Spleen (tissue), 7 donors: Measurements from ENCODE around the gene FBXW5.

ENCODE experiments used
- POLR2A ChIP-seq, 3 donors: fragments of 450-650 bp; IDR thresholded peaks; one replicate each; pipeline ENCODE4 v1.5.1; 2017; ENCODE audit warnings: antibody characterized with exemption in 3 of 3, mild to moderate bottlenecking in 1 of 3
- POLR2AphosphoS5 ChIP-seq, 3 donors: sonication (generic); formaldehyde crosslinking; IDR thresholded peaks; one replicate each; pipeline ENCODE4 v1.5.1; 2017; ENCODE audit warnings: antibody characterized with exemption in 3 of 3
- TF ChIP-seq, protein P1 (sequence below), 11 experiments: fragments of 200-600 bp in 7 of 11; fragments of 450-650 bp in 4 of 11; sonication (generic) in 4 of 11; IDR thresholded peaks in 8 of 11; conservative IDR thresholded peaks in 3 of 11; 1 replicate in 7 of 11; 2 replicates in 4 of 11; pipeline versions ENCODE4 v1.4.0 to v1.8.0; 2016 to 2021; ENCODE audit warnings: antibody characterized with exemption in 11 of 11, inconsistent platforms in 4 of 11, mild to moderate bottlenecking in 1 of 11
- donor health status: DM: no; HTN: no; CAD: no; lungs with moderate emphysema.
- donor health status: DM: no; HTN: no; CAD: no.
- donor health status: DM: no; HTN: no; CAD: no.

DNA sequence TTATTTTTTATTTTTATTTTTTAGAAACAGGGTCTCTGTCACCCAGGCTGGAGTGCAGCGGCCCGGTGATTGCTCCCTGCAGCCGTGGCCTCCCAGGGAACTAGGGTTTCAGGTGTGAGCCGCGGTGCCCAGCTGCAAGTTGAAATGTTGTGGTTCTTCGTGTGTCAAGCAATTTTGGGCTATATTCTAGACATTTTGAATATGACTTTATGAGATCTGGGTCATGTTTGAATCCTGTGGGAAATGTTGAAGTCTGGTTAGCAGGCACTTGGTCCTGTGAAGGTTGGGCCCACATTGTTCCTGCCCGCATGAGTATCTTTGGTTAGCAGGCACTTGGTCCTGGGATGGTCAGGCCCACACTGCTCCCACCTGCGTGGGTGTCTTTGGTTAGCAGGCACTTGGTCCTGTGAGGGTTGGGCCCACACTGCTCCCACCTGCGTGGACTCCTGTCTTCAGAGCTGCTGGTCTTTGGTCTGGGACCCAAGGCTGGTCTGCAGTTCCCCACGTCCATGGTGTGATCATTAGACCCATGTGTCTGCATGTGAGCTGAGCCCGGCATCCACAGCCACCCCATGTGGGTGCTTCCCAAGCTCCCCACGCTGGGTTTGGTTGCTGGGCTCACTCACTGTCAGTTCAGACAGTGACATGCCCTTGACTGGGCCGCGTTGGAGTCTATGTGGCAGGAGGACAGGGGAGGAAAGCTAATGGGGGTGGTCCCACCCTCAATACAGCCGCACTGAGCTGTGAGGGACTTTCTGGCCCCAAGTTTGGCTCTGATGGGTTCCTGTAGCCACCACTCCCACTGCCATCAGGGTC, 7.1 kb downstream of the FBXW5 start:
- TF ChIP-seq POLR2A (IDR thresholded peaks at IDR 0.05) (no peak), POLR2AphosphoS5 (IDR thresholded peaks at IDR 0.05) (no peak)
- TF ChIP-seq, protein P1, sequence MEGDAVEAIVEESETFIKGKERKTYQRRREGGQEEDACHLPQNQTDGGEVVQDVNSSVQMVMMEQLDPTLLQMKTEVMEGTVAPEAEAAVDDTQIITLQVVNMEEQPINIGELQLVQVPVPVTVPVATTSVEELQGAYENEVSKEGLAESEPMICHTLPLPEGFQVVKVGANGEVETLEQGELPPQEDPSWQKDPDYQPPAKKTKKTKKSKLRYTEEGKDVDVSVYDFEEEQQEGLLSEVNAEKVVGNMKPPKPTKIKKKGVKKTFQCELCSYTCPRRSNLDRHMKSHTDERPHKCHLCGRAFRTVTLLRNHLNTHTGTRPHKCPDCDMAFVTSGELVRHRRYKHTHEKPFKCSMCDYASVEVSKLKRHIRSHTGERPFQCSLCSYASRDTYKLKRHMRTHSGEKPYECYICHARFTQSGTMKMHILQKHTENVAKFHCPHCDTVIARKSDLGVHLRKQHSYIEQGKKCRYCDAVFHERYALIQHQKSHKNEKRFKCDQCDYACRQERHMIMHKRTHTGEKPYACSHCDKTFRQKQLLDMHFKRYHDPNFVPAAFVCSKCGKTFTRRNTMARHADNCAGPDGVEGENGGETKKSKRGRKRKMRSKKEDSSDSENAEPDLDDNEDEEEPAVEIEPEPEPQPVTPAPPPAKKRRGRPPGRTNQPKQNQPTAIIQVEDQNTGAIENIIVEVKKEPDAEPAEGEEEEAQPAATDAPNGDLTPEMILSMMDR (IDR thresholded peaks at IDR 0.05 in 8 of 11, conservative IDR thresholded peaks at IDR 0.05 in 3 of 11) = no peak
